ENCODE data around the gene RARS1. TPM values are rescaled to one million over a fixed set of nuclear protein-coding genes. Genes with fewer than 3 reads are reported as not detected.
"Not testable (repeated sequence)": the region's sequence is repeated elsewhere in the genome, so short reads cannot be mapped to it uniquely, and the experiment has no call there.

RARS1 gene
- total RNA-seq, 1 donor from 2014 or later, result 137 TPM

DNA sequence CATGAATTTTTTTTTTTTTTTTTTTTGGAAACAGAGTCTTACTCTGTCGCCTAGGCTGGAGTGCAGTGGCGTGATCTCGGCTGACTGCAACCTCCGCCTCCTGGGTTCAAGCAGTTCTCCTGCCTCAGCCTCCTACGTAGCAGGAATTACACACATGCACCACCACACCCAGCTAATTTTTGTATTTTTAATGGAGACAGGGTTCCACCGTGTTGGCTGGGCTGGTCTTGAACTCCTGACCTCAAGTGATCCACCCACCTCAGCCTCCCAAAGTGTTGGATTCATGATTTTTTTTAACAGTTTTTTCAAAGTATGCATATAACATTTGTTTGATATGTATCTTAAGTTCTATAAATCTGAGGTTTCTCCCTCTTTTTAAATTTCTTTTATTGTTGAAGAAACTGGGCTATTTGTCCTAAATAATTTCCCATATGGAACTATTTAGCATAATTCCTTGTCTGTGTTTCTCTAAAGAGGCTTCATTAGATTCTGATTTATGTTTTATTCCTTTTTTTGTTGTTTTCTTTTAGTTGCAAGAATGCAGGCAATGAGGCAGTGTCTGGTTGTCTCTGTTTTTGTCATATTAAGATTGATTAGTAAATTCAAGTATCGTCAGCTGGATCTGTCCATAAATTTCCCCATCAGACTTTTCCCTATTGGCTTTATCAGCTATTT, 16.4 kb downstream of the RARS1 start:
- DNase-seq (ENCODE audit: low spot score), result no peak
- Mint-ChIP-seq H3K4me1 (ENCODE audit: low read depth) (no peaks in the 10 kb centered on the region), H3K4me3 (no peak overlapping the region), H3K9me3 (no peaks in the 10 kb centered on the region), H3K36me3 (ENCODE audit: low read depth) (peaks cover 36% of the 10 kb centered on the region), H3K27me3 (ENCODE audit: insufficient read depth) (no peaks in the 10 kb centered on the region), H3K27ac (no peak overlapping the region)
- intact Hi-C loops (cut with micrococcal nuclease), result no loop called here

DNA sequence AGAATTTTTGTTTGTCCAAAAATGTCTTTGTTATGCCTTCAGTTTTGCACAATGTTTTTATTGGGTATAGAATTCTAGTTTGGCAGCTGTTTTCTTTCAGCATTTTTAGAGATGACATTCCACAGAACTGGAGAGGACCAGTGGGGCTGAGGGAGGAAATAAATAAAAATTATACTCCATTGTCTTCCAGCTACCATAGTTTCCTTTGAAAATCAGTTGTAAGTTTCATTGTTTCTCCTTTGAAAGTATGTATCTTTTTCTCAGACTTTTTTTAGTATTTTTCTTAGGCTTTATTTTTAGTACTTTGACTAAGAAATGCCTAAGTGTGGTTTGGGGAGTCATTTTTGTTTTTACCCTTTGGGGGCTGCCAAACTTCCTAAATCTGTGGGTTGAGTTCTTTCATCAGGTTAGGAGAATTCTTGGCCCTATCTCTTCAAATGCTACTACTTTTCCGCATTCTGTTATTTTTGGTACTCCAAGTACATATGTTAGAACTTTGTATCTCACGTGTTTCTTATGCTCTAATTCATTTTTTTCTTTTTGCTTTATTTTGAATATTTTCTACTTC, 27.7 kb downstream of the RARS1 start:
- no peaks in the 10 kb centered on the region for H3K4me1 Mint-ChIP-seq (ENCODE audit: low read depth)
- H3K27me3 Mint-ChIP-seq (ENCODE audit: insufficient read depth), result no peaks in the 10 kb centered on the region
- no peak for DNase-seq (ENCODE audit: low spot score)
- H3K4me3 Mint-ChIP-seq, result no peak overlapping the region
- intact Hi-C loops (cut with micrococcal nuclease), result no loop called here
- no peak overlapping the region for H3K27ac Mint-ChIP-seq
- peaks cover 75% of the 10 kb centered on the region for H3K36me3 Mint-ChIP-seq (ENCODE audit: low read depth)
- peaks cover 7% of the 10 kb centered on the region for H3K9me3 Mint-ChIP-seq

DNA sequence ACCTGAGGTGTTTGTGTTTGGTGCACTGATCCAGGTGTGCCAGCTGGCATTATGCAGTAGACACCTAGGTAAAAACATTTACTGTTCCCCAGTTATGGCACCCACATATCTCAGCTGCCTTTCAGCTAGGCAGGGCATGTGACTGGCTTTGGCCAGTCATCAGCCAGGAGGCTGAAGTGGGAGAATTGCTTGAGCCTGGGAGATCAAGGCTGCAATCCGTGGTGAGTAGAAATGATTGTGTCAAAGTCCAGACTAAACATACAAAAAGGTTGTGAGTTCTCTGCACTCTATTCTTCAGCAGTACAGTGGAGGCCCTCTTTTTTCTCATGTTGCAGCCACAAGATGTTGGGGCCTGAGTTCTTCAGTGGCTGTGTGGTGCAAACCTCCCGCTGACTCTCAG, 39.6 kb downstream of the RARS1 start:
- no peak overlapping the region for H3K27ac Mint-ChIP-seq
- intact Hi-C loops (cut with micrococcal nuclease), result loop anchor here (5.0 kb wide), 1 partner anchor 51 kb away; the partner anchor contains the start of gene PANK3
- no peak for DNase-seq (ENCODE audit: low spot score)
- peaks cover 7% of the 10 kb centered on the region for H3K9me3 Mint-ChIP-seq
- H3K4me1 Mint-ChIP-seq (ENCODE audit: low read depth), result peaks cover 5% of the 10 kb centered on the region
- no peak overlapping the region for H3K4me3 Mint-ChIP-seq
- peaks cover 4% of the 10 kb centered on the region for H3K36me3 Mint-ChIP-seq (ENCODE audit: low read depth)
- peaks cover 31% of the 10 kb centered on the region for H3K27me3 Mint-ChIP-seq (ENCODE audit: insufficient read depth)

DNA sequence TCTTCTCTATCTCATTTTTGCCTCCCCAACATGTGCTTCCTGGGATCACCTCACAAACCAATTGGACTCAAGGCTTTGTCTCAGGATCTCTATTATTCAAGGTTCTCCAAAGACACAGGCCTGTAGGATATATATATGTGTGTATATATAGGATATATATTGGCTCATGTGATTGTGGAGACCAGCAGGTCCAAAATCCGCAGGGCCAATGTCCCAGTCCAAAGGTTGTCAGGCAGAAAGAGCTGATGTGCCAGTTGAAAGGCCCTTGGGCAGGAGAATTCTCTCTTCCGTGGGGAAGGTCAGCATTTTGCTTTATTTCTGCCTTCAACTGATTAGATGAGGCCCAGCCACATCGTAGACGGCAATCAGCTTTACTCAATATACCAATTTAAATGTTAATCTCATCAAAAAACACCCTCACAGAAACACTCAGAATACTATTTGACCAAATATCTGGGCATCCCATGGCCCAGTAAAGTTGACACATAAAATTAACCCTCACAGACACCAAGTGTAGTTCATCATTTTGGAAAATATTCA, 41.6 kb downstream of the RARS1 start:
- Mint-ChIP-seq H3K27me3 (ENCODE audit: insufficient read depth) (peaks cover 44% of the 10 kb centered on the region), H3K27ac (no peak overlapping the region), H3K36me3 (ENCODE audit: low read depth) (peaks cover 3% of the 10 kb centered on the region), H3K9me3 (peaks cover 7% of the 10 kb centered on the region), H3K4me3 (no peak overlapping the region), H3K4me1 (ENCODE audit: low read depth) (peaks cover 5% of the 10 kb centered on the region)
- intact Hi-C loops (cut with micrococcal nuclease), result loop anchor here (5.0 kb wide), 1 partner anchor 49 kb away; the partner anchor contains the start of gene PANK3
- no peak for DNase-seq (ENCODE audit: low spot score)

DNA sequence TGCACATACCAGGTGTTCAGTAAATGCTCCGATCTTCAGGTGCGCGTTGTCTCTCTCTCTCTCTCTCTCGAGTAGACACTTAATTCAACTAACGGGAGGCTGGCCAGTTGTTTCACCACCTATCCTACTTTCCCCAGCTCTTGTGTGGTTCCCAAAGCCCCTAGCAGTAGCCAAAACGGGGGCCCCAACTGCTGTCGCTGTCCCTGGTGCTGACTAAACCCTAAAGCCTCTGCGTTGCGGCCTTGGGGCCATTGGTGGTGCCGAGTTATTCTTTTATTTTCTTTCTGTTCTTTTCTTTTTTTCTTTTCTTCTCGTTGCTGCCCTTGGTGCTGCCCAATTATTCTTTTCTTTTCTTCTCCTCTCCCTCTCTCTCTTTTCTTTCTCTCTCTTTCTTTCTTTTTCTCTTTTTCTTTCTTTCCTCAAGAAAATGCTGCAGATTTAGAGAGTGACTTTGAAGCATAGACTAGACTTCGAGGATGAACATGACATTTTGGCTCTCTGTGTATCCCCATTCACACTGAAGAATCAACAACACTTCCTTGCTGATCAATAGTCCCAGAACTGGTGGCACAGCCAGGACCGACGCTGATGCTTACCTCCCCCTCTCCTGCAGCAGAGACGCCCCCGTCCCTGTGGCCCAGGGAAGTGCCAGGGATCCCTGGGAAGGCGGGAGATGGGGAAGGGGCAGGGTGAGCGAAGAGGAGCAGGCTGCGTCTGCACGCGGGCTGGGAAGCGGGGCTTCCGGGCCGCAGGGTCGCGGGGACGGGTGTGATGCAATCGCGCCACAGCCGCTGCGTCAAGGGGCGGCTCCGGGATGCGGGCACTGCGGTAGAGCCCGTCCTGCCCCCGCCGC, 42.5 kb downstream of the RARS1 start, which contains the start of gene FBLL1:
TSS of gene FBLL1 (plus strand) at position 785 of the 853 bp plus-strand sequence. CDS start 200 bp downstream, outside the sequence.
- DNase-seq (ENCODE audit: low spot score), result no peak
- Mint-ChIP-seq H3K27me3 (ENCODE audit: insufficient read depth) (peaks cover 48% of the 10 kb centered on the region), H3K4me1 (ENCODE audit: low read depth) (peaks cover 5% of the 10 kb centered on the region), H3K4me3 (peak within 1 kb of the TSS; percentile 57), H3K9me3 (peaks cover 7% of the 10 kb centered on the region), H3K27ac (no peak within 1 kb of the TSS), H3K36me3 (ENCODE audit: low read depth) (peaks cover 3% of the 10 kb centered on the region)
- intact Hi-C loops (cut with micrococcal nuclease), result loop anchor here (5.0 kb wide), 1 partner anchor 49 kb away; the partner anchor contains the start of gene PANK3

DNA sequence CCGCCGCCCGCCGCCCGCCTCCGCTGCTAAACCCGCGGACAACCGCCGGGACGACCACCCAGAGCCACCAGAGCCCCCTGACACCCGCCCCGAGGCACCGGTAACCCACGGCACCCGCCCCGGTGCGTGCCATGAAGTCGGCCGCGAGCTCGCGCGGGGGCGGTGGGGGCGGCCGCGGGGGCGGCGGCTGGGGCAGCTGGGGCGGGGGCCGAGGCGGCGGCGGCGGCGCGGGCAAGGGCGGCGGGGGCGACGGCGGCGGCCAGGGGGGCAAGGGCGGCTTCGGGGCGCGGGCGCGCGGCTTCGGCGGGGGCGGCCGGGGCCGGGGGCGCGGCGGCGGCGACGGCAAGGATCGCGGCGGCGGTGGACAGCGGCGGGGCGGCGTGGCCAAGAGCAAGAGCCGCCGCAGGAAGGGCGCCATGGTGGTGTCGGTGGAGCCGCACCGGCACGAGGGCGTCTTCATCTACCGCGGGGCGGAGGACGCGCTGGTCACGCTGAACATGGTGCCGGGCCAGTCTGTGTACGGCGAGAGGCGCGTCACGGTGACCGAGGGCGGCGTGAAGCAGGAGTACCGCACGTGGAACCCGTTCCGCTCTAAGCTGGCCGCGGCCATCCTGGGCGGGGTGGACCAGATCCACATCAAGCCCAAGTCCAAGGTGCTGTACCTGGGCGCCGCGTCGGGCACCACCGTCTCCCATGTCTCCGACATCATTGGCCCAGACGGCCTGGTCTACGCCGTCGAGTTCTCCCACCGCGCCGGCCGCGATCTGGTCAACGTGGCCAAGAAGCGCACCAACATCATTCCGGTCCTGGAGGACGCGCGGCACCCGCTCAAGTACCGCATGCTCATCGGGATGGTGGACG, 43.3 kb downstream of the RARS1 start:
- H3K27me3 Mint-ChIP-seq (ENCODE audit: insufficient read depth), result peaks cover 48% of the 10 kb centered on the region
- H3K4me3 Mint-ChIP-seq, result peak overlapping the region; percentile 37
- H3K36me3 Mint-ChIP-seq (ENCODE audit: low read depth), result peaks cover 3% of the 10 kb centered on the region
- no peak for DNase-seq (ENCODE audit: low spot score)
- H3K4me1 Mint-ChIP-seq (ENCODE audit: low read depth), result peaks cover 5% of the 10 kb centered on the region
- H3K27ac Mint-ChIP-seq, result no peak overlapping the region
- intact Hi-C loops (cut with micrococcal nuclease), result loop anchor here (5.0 kb wide), 1 partner anchor 48 kb away; the partner anchor contains the start of gene PANK3
- H3K9me3 Mint-ChIP-seq, result peaks cover 7% of the 10 kb centered on the region

DNA sequence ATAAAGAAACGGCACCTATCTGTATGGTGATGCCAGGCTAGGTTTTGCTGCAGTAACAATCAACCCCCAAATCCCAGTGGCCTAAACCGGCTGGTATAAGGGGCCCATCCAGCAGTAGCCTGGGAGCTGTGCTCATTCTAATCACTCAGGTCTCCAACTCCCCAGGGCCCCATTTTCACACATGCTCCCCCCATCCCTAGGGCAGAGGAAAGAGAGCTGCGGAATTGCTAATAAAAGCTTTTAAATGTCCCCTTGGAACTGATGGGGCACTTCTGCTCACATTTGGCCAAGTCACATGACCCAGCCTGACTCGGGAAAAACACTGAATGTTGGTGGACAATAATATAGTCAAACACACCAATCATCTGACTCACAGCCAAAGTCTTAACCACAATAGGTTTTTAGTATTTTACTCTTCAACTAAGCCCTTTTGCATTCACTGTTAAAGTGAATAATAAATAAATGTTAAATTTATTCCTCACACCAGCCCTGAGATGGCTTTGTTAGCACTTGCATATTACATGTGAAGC, 44.4 kb downstream of the RARS1 start:
- no peak overlapping the region for H3K27ac Mint-ChIP-seq
- intact Hi-C loops (cut with micrococcal nuclease), result no loop called here
- peaks cover 51% of the 10 kb centered on the region for H3K27me3 Mint-ChIP-seq (ENCODE audit: insufficient read depth)
- H3K4me3 Mint-ChIP-seq, result no peak overlapping the region
- peaks cover 3% of the 10 kb centered on the region for H3K36me3 Mint-ChIP-seq (ENCODE audit: low read depth)
- DNase-seq (ENCODE audit: low spot score), result no peak
- peaks cover 7% of the 10 kb centered on the region for H3K9me3 Mint-ChIP-seq
- H3K4me1 Mint-ChIP-seq (ENCODE audit: low read depth), result peaks cover 5% of the 10 kb centered on the region

DNA sequence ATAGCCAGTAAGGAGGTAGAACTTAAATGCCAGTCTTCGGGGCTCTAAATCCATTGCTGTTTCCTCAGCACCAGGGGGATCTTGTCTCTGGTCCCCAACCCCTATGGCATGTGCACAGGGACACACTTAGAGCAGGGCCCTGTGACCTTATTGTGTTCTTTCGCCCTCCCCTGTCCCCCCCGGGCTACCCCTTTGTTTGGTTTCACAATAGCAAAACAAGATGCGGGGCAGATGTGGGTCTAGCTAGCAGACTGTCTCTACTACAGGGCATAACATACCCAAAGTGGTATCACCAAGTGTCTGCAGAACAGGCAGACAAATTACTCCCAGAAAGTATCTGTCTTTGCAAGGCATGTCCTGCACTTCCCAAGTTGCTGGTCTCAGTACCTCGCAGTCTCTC, 44.9 kb downstream of the RARS1 start:
- Mint-ChIP-seq H3K27ac (no peak overlapping the region), H3K9me3 (peaks cover 7% of the 10 kb centered on the region), H3K4me1 (ENCODE audit: low read depth) (peaks cover 5% of the 10 kb centered on the region), H3K4me3 (no peak overlapping the region), H3K36me3 (ENCODE audit: low read depth) (peaks cover 3% of the 10 kb centered on the region), H3K27me3 (ENCODE audit: insufficient read depth) (peaks cover 51% of the 10 kb centered on the region)
- DNase-seq (ENCODE audit: low spot score), result no peak
- intact Hi-C loops (cut with micrococcal nuclease), result no loop called here

DNA sequence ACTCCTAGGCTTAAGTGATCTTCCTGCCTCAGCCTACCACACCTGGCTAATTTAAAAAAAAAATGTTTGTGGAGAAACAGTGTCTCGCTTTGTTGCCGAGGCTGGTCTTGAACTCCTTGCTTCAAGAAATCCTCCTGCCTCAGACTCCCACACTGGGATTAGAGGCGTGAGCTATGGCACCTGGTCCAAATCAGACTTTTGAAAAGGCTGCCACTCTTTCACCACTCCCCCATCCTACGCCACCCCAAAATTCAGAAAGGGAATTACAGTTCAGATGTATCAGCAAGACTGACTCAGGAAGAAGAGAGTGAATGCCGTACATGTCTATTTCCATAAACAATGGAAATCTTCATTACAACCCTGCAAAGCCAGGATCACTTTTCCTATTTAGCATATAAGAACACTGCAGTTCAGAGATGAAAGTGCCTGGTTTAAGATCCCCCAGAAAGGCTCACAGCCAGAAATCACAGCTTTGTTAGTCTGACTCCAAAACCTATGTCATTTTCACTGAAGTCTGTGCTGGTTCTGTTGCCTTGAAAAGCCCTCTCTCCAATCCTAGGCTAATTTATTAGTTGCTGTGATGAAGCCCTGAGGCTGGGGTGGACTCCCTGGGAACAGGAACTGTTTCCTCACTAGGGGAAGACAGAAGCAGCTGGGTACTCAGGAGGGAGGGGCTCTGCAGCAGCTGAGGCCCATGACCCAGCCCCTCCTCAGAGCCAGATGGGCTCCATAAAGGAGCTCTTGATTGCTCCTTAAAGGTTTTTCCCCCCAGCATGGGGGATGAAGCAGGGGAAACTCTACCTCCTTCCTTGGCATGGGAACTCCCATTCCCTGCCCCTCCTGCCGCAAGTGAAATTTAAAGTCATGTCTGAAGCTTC, 46.0 kb downstream of the RARS1 start:
- DNase-seq (ENCODE audit: low spot score), result no peak
- intact Hi-C loops (cut with micrococcal nuclease), result no loop called here
- Mint-ChIP-seq H3K36me3 (ENCODE audit: low read depth) (peaks cover 3% of the 10 kb centered on the region), H3K27ac (no peak overlapping the region), H3K4me1 (ENCODE audit: low read depth) (peaks cover 5% of the 10 kb centered on the region), H3K9me3 (peaks cover 7% of the 10 kb centered on the region), H3K27me3 (ENCODE audit: insufficient read depth) (peaks cover 51% of the 10 kb centered on the region), H3K4me3 (no peak overlapping the region)

DNA sequence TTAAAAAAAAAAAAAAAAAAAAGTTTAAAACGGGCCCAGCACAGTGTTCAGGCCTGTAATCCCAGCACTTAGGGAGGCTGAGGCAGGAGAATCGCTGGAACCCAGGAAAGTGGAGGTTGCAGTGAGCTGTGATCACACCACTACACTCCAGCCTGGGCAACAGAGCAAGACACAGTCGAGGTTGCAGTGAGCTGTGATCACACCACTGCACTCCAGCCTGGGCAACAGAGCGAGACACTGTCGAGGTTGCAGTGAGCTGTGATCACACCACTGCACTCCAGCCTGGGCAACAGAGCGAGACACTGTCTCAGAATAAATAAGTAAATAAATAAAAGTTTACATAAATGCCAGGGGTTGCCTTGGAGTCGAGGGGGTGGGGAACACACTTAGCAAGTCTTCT, 48.1 kb downstream of the RARS1 start:
- H3K27ac Mint-ChIP-seq; DNase-seq (ENCODE audit: low spot score); H3K9me3 Mint-ChIP-seq; H3K4me3 Mint-ChIP-seq; H3K4me1 Mint-ChIP-seq (ENCODE audit: low read depth); intact Hi-C loops (cut with micrococcal nuclease); H3K36me3 Mint-ChIP-seq (ENCODE audit: low read depth): not testable (repeated sequence)
- peaks cover 34% of the 10 kb centered on the region for H3K27me3 Mint-ChIP-seq (ENCODE audit: insufficient read depth)

DNA sequence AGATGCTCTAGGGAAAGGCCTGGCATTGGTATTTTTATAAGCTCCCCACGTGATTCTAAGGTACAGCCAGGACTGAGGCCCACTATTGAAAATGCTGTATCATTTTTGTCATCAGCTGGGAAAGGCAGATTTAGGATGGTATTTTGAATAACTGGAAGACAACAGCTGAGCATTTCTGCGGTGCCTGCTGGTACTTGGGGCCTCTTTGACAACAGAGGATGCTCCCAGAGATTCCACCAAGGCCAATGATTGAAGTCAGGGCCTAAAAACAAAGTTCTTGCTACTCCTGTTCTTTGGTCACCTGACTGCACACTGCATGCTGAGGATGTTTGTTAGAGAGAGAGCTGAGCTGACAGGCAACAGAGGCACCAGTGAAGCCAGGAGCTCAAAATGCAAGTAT, 50.9 kb downstream of the RARS1 start:
- no peak overlapping the region for H3K4me3 Mint-ChIP-seq
- H3K9me3 Mint-ChIP-seq, result no peaks in the 10 kb centered on the region

More for the DNA sequence above, 50.9 kb downstream of the RARS1 start:
- Mint-ChIP-seq H3K27me3 (ENCODE audit: insufficient read depth) (peaks cover 13% of the 10 kb centered on the region), H3K4me1 (ENCODE audit: low read depth) (no peaks in the 10 kb centered on the region), H3K36me3 (ENCODE audit: low read depth) (no peaks in the 10 kb centered on the region), H3K27ac (no peak overlapping the region)
- intact Hi-C loops (cut with micrococcal nuclease), result no loop called here
- DNase-seq (ENCODE audit: low spot score), result no peak

Data from activated T-helper 1 cell treated with anti-CD3 and anti-CD28 coated beads, Interleukin-12 subunit alpha, Interleukin-12 subunit beta, Interleukin-2, Interleukin-4 antibody, amounts not matched to agents 30 ng/mL and 10 ng/mL and 1 ng/mL, durations not matched to agents 14 hours and 24 hours and 36 hours (primary cell).